Endothelial cell of umbilical vein (primary cell): ENCODE measurements around the gene UBA52. TPM values are rescaled to one million over a fixed set of nuclear protein-coding genes. Genes with fewer than 3 reads are reported as not detected.
"Not testable (repeated sequence)": the region's sequence is repeated elsewhere in the genome, so short reads cannot be mapped to it uniquely, and the experiment has no call there.

Experiments
- BruUV-seq: library from RNA; stranded (reverse); fragments of 400-500 nt; replicated peaks from 2 replicates; lab custom pipeline; 2021; lab: Mats Ljungman, UMichigan
- CTCF ChIA-PET: fragments of 300-600, 350-600 bp; sonication (Branson Sonifier 250); formaldehyde crosslinking; loops from one replicate; lab custom pipeline; 2021; ENCODE audit warnings: antibody characterized with exemption, inconsistent platforms; lab: Charles Lee
- POLR2A ChIA-PET: fragments of 300-600, 350-600 bp; sonication (Branson Sonifier 250); formaldehyde crosslinking; loops from one replicate; lab custom pipeline; 2021; ENCODE audit warnings: antibody characterized with exemption, inconsistent platforms; lab: Charles Lee
- DNase-seq: peaks from one replicate; pipeline ENCODE4 v3.0.0-alpha.2; 2011; ENCODE audit warnings: low read depth, low spot score
- FAIRE-seq: peaks from 2 replicates; lab custom pipeline; 2011; peaks lifted over from hg19 to GRCh38; lab: Jason Lieb, UNC
- H2AFZ ChIP-seq: 2 replicates; pipeline ENCODE4 v1.6.0; 2012; ENCODE audit warnings: low read depth, low read length, control low read depth, inconsistent platforms
- H3K27ac ChIP-seq: 2 replicates; pipeline ENCODE4 v1.5.1; 2011; ENCODE audit warnings: low read depth, mild to moderate bottlenecking, control low read depth, low read length, moderate library complexity; ENCODE audit not compliant: insufficient read depth
- H3K27me3 ChIP-seq, 2 experiments: 2 replicates each; pipeline versions ENCODE4 v1.6.0 to v1.6.1; 2011; ENCODE audit warnings: low read length in 2 of 2, mixed read lengths in 1 of 2; ENCODE audit not compliant: control insufficient read depth in 2 of 2, insufficient read depth in 2 of 2
- H3K36me3 ChIP-seq, 2 experiments: 2 replicates in 1 of 2; 3 replicates in 1 of 2; pipeline ENCODE4 v1.5.1; 2011; ENCODE audit warnings: low read length in 2 of 2, mild to moderate bottlenecking in 1 of 2, moderate library complexity in 1 of 2; ENCODE audit not compliant: control insufficient read depth in 2 of 2, insufficient read depth in 2 of 2; ENCODE audit errors: extremely low read depth in 1 of 2
- H3K4me1 ChIP-seq: 3 replicates; pipeline ENCODE4 v1.5.1; 2011; ENCODE audit warnings: mild to moderate bottlenecking, low read length; ENCODE audit not compliant: control insufficient read depth, insufficient read depth; ENCODE audit errors: extremely low read depth
- H3K4me2 ChIP-seq: 2 replicates; pipeline ENCODE4 v1.6.1; 2011; ENCODE audit warnings: low read length, control low read depth, mixed read lengths; ENCODE audit not compliant: insufficient read depth
- H3K4me3 ChIP-seq, 3 experiments: fragments of 200-600 bp in 1 of 3; sonication (generic), shearing (Covaris generic) in 1 of 3; replicated peaks in 1 of 3; 2 replicates each; pipeline ENCODE4 v1.5.1; 2011 to 2016; ENCODE audit warnings: control low read depth in 3 of 3, low read length in 3 of 3, mild to moderate bottlenecking in 2 of 3, inconsistent platforms in 1 of 3, low read depth in 1 of 3, moderate library complexity in 1 of 3; ENCODE audit not compliant: insufficient read depth in 1 of 3
- H3K79me2 ChIP-seq: 2 replicates; pipeline ENCODE4 v1.6.0; 2012; ENCODE audit warnings: low read length, inconsistent platforms; ENCODE audit not compliant: control insufficient read depth, insufficient read depth
- H3K9ac ChIP-seq: replicated peaks from 2 replicates; pipeline ENCODE3; 2011; ENCODE audit warnings: low read length, control low read depth; ENCODE audit not compliant: insufficient read depth; ENCODE audit errors: extremely low read depth
- H3K9me1 ChIP-seq: replicated peaks from 3 replicates; pipeline ENCODE4 v1.6.0; 2011; ENCODE audit warnings: mild to moderate bottlenecking, low read length; ENCODE audit not compliant: control insufficient read depth, insufficient read depth; ENCODE audit errors: extremely low read depth
- H3K9me3 ChIP-seq: replicated peaks from 2 replicates; pipeline ENCODE4 v1.5.1; 2012; ENCODE audit warnings: low read length, inconsistent platforms; ENCODE audit not compliant: control insufficient read depth, insufficient read depth
- H4K20me1 ChIP-seq: replicated peaks from 2 replicates; pipeline ENCODE3; 2011; ENCODE audit warnings: mild to moderate bottlenecking, low read length; ENCODE audit not compliant: control insufficient read depth, insufficient read depth; ENCODE audit errors: extremely low read depth
- CTCF ChIP-seq, 2 donors: IDR thresholded peaks; 1 replicate in 1 of 2; 2 replicates in 1 of 2; pipeline ENCODE4 v1.5.1; 2011; ENCODE audit warnings: low read length in 2 of 2, mild to moderate bottlenecking in 2 of 2, moderate library complexity in 2 of 2, control low read depth in 1 of 2, inconsistent platforms in 1 of 2, low read depth in 1 of 2; ENCODE audit not compliant: insufficient read depth in 1 of 2; ENCODE audit errors: extremely low read depth in 1 of 2
- EZH2 ChIP-seq: IDR thresholded peaks from 2 replicates; pipeline ENCODE4 v1.6.1; 2012; ENCODE audit warnings: borderline replicate concordance, low read depth, mild to moderate bottlenecking, moderate library complexity, low read length, inconsistent platforms; ENCODE audit not compliant: severe bottlenecking
- FOS ChIP-seq: IDR thresholded peaks from 2 replicates; pipeline ENCODE4 v1.6.1; 2011; ENCODE audit warnings: mild to moderate bottlenecking, low read length, moderate library complexity, borderline replicate concordance; ENCODE audit not compliant: insufficient read depth
- JUN ChIP-seq: IDR thresholded peaks from 2 replicates; pipeline ENCODE4 v1.6.1; 2011; ENCODE audit warnings: borderline replicate concordance, low read depth; ENCODE audit not compliant: insufficient read length, insufficient read depth
- MAX ChIP-seq: IDR thresholded peaks from 2 replicates; pipeline ENCODE4 v1.6.1; 2011; ENCODE audit not compliant: insufficient read depth, insufficient read length
- POLR2A ChIP-seq: IDR thresholded peaks from 2 replicates; pipeline ENCODE4 v1.6.1; 2012; ENCODE audit warnings: low read depth, mild to moderate bottlenecking, control low read depth, low read length
- POLR2AphosphoS5 ChIP-seq: IDR thresholded peaks from 2 replicates; pipeline ENCODE4 v1.6.1; 2012; ENCODE audit warnings: low read depth, mild to moderate bottlenecking, control low read depth, low read length, moderate library complexity; ENCODE audit not compliant: insufficient read depth
- dilution Hi-C: fragments of 300-500 bp; cut with MboI; formaldehyde crosslinking; loops from one replicate; pipeline ENCODE4 v1.15.0; 2019; ENCODE audit warnings: low sequenced_read_pairs; ENCODE audit not compliant: extremely low pct_ligation_motif_present
- intact Hi-C: fragments of 100-400 bp; cut with micrococcal nuclease; formaldehyde crosslinking; loops from one replicate; pipeline ENCODE4 v1.10.0; 2022
- polyA plus RNA-seq, 4 experiments: library from polyadenylated mRNA; depleted of rRNA in 3 of 4; stranded (reverse) in 3 of 4; unstranded in 1 of 4; fragments of >200 nt; gene quantifications; 2 replicates each; pipeline versions ENCODE4 v1.2.1 to v1.2.3, GENCODE V29; 2011 to 2012; ENCODE audit warnings: missing spikeins in 1 of 4
- total RNA-seq: library from RNA; stranded (reverse); gene quantifications from 2 replicates; pipeline ENCODE4 v1.2.3, GENCODE V29; 2021

Gene UBA52
- total and polyA plus RNA-seq, 2 donors (not counting 3 experiments of a cell fraction or from before 2014, with no cell fraction given), result 1,221 to 3,506 TPM

GRCh38 chr19:18591735-18592385 lies 20.2 kb downstream of the UBA52 start:
- Histone ChIP-seq H2AFZ (no peak overlapping the region), H3K4me3 (no peak overlapping the region), H3K27ac (no peak overlapping the region), H3K36me3 (peaks cover 0 to 2% of the 10 kb centered on the region in 2 experiments), H3K9me1 (no peaks in the 10 kb centered on the region), H3K27me3 (no peaks in the 10 kb centered on the region), H3K9me3 (no peaks in the 10 kb centered on the region), H4K20me1 (no peaks in the 10 kb centered on the region), H3K79me2 (no peaks in the 10 kb centered on the region), H3K4me2 (no peak overlapping the region), H3K9ac (no peak overlapping the region), H3K4me1 (peaks cover 20% of the 10 kb centered on the region)
- ChIA-PET CTCF (interaction anchor here (0.6 to 4.4 kb wide), 2 partner anchors 30 to 255 kb away, joined by 3 to 65 read pairs; no protein-coding TSS in a partner anchor), POLR2A (no interaction called here)
- intact Hi-C loops (no loop called here), dilution Hi-C loops (no loop called here)
- DNase-seq (no peak), FAIRE-seq (no peak)
- TF ChIP-seq MAX, result no peak
- no peak for TF ChIP-seq FOS
- TF ChIP-seq POLR2AphosphoS5, result no peak
- TF ChIP-seq CTCF (IDR thresholded peaks at IDR 0.05; ENCODE audit: extremely low read depth in 1 of 2, insufficient read depth in 1 of 2, low read depth in 1 of 2, low read length in 2 of 2), result no peak
- TF ChIP-seq POLR2A, result no peak
- no peak for TF ChIP-seq JUN
- no peak for TF ChIP-seq EZH2
- no TSS peak for BruUV-seq

- H3K79me2 ChIP-seq, H4K20me1 ChIP-seq, FAIRE-seq, dilution Hi-C loops, POLR2A ChIA-PET, H3K4me3 ChIP-seq, H3K36me3 ChIP-seq, H3K9me1 ChIP-seq, H3K9me3 ChIP-seq, H3K27ac ChIP-seq, DNase-seq, BruUV-seq, intact Hi-C loops, H2AFZ ChIP-seq, H3K4me2 ChIP-seq, H3K27me3 ChIP-seq, H3K9ac ChIP-seq: not testable (repeated sequence)
- H3K4me1 ChIP-seq, result peaks cover 20% of the 10 kb centered on the region
- CTCF ChIA-PET, result interaction anchor here (0.8 to 4.4 kb wide), 4 partner anchors 21 to 254 kb away, joined by 3 to 65 read pairs (median 8); partner anchors contain the start of gene UBA52
Measured at GRCh38 chr19:18592732-18593131, 21.1 kb downstream of the UBA52 start.
